Measurements from ENCODE around the gene NAV2.

The NAV2 gene

GRCh38 chr11:20060181-20060580 is 347.5 kb downstream of the NAV2 start:
- no peak for TF ChIP-seq CTCF (IDR thresholded peaks at IDR 0.05; ENCODE audit: low read depth, low read length)
- TF ChIP-seq MAX (IDR thresholded peaks at IDR 0.05; ENCODE audit: low read depth, low read length) = no peak
- TF ChIP-seq MYC (IDR thresholded peaks at IDR 0.05; ENCODE audit: low read depth, low read length) = no peak
- TF ChIP-seq POLR2A (IDR thresholded peaks at IDR 0.05; ENCODE audit: extremely low read depth, insufficient read length) = no peak
- no peak overlapping the region for H3K4me3 ChIP-seq (ENCODE audit: low read depth, low read length)
- no peak for DNase-seq (ENCODE audit: low read depth)

- H3K4me3 ChIP-seq (ENCODE audit: low read depth, low read length) = no peak overlapping the region
- TF ChIP-seq MAX (IDR thresholded peaks at IDR 0.05; ENCODE audit: low read depth, low read length) = no peak
- TF ChIP-seq MYC (IDR thresholded peaks at IDR 0.05; ENCODE audit: low read depth, low read length) = no peak
- no peak for TF ChIP-seq CTCF (IDR thresholded peaks at IDR 0.05; ENCODE audit: low read depth, low read length)
- no peak for TF ChIP-seq POLR2A (IDR thresholded peaks at IDR 0.05; ENCODE audit: extremely low read depth, insufficient read length)
- DNase-seq (ENCODE audit: low read depth) = no peak
Measured at GRCh38 chr11:20060647-20061205, 348.1 kb downstream of the NAV2 start.

GRCh38 chr11:20061776-20062175 is 349.1 kb downstream of the NAV2 start:
- no peak for DNase-seq (ENCODE audit: low read depth)
- H3K4me3 ChIP-seq (ENCODE audit: low read depth, low read length) = no peak overlapping the region
- TF ChIP-seq MAX (IDR thresholded peaks at IDR 0.05; ENCODE audit: low read depth, low read length) = no peak
- TF ChIP-seq POLR2A (IDR thresholded peaks at IDR 0.05; ENCODE audit: extremely low read depth, insufficient read length) = no peak
- no peak for TF ChIP-seq MYC (IDR thresholded peaks at IDR 0.05; ENCODE audit: low read depth, low read length)
- TF ChIP-seq CTCF (IDR thresholded peaks at IDR 0.05; ENCODE audit: low read depth, low read length) = no peak

- TF ChIP-seq MAX (IDR thresholded peaks at IDR 0.05; ENCODE audit: low read depth, low read length) (no peak), POLR2A (IDR thresholded peaks at IDR 0.05; ENCODE audit: extremely low read depth, insufficient read length) (no peak), CTCF (IDR thresholded peaks at IDR 0.05; ENCODE audit: low read depth, low read length) (no peak), MYC (IDR thresholded peaks at IDR 0.05; ENCODE audit: low read depth, low read length) (no peak)
- DNase-seq (ENCODE audit: low read depth) = no peak
Measured at GRCh38 chr11:20064961-20065405, 352.3 kb downstream of the NAV2 start.

GRCh38 chr11:20065406-20065805 is 352.8 kb downstream of the NAV2 start:
- no peak overlapping the region for H3K4me3 ChIP-seq (ENCODE audit: low read depth, low read length)
- DNase-seq (ENCODE audit: low read depth) = no peak
- no peak for TF ChIP-seq MAX (IDR thresholded peaks at IDR 0.05; ENCODE audit: low read depth, low read length)
- no peak for TF ChIP-seq POLR2A (IDR thresholded peaks at IDR 0.05; ENCODE audit: extremely low read depth, insufficient read length)
- TF ChIP-seq MYC (IDR thresholded peaks at IDR 0.05; ENCODE audit: low read depth, low read length) = no peak
- TF ChIP-seq CTCF (IDR thresholded peaks at IDR 0.05; ENCODE audit: low read depth, low read length) = no peak

More at GRCh38 chr11:20064961-20065405, 352.3 kb downstream of the NAV2 start:
- H3K4me3 ChIP-seq (ENCODE audit: low read depth, low read length) = no peak overlapping the region

All from NB4 (cell line).